MCF 10A (cell line): ENCODE results near the gene PTPRG. TPM values are rescaled to one million over a fixed set of nuclear protein-coding genes. Genes with fewer than 3 reads are reported as not detected.

Experiments used
- BruUV-seq: library from RNA; stranded (reverse); fragments of 400-500 nt; replicated peaks from 2 replicates; lab custom pipeline; 2021; lab: Mats Ljungman, UMichigan
- CTCF ChIA-PET: fragments of 300-600 bp; sonication (Branson Sonifier 250); formaldehyde crosslinking; extraction: SDS; loops from one replicate; lab custom pipeline; 2021; ENCODE audit warnings: antibody characterized with exemption, inconsistent platforms; lab: Yijun Ruan, JAX
- POLR2A ChIA-PET: fragments of 300-600, 350-650 bp; sonication (Branson Sonifier 250); formaldehyde crosslinking; extraction: SDS; loops from one replicate; lab custom pipeline; 2020; ENCODE audit warnings: antibody characterized with exemption, inconsistent platforms; lab: Yijun Ruan, JAX
- DNase-seq: peaks from one replicate; pipeline ENCODE4 v3.0.0-alpha.2; 2018; ENCODE audit not compliant: unreplicated experiment
- H3K27ac Mint-ChIP-seq: one replicate; pipeline ENCODE4 v1.8.0; 2022; ENCODE audit warnings: mild to moderate bottlenecking, low read depth, mixed read lengths; ENCODE audit not compliant: unreplicated experiment
- H3K27me3 Mint-ChIP-seq: one replicate; pipeline ENCODE4 v1.8.0; 2022; ENCODE audit warnings: mixed read lengths; ENCODE audit not compliant: insufficient read depth, unreplicated experiment
- H3K36me3 Mint-ChIP-seq: one replicate; pipeline ENCODE4 v1.8.0; 2022; ENCODE audit warnings: mild to moderate bottlenecking, moderate library complexity, mixed read lengths; ENCODE audit not compliant: insufficient read depth, unreplicated experiment
- H3K4me1 Mint-ChIP-seq: one replicate; pipeline ENCODE4 v1.8.0; 2022; ENCODE audit warnings: mixed read lengths; ENCODE audit not compliant: insufficient read depth, unreplicated experiment
- H3K4me3 Mint-ChIP-seq: one replicate; pipeline ENCODE4 v1.8.0; 2022; ENCODE audit warnings: mild to moderate bottlenecking, moderate library complexity, mixed read lengths; ENCODE audit not compliant: unreplicated experiment
- H3K9me3 Mint-ChIP-seq: one replicate; pipeline ENCODE4 v1.8.0; 2022; ENCODE audit warnings: mixed read lengths; ENCODE audit not compliant: unreplicated experiment
- CTCF ChIP-seq: fragments of 200-600 bp; IDR thresholded peaks from one replicate; pipeline ENCODE4 v1.8.0; 2022; ENCODE audit warnings: antibody characterized with exemption, mild to moderate bottlenecking; ENCODE audit not compliant: unreplicated experiment
- intact Hi-C: fragments of 100-400 bp; cut with micrococcal nuclease; formaldehyde crosslinking; loops from 2 replicates; pipeline ENCODE4 v1.14.1; 2022
- total RNA-seq: library from RNA; stranded (reverse); gene quantifications from 2 replicates; pipeline ENCODE4 v1.2.3, GENCODE V29; 2022

The PTPRG gene
- total RNA-seq, 1 experiment from 2014 or later: 54.5 TPM

- H3K36me3 Mint-ChIP-seq: peaks cover 20% of the 10 kb centered on the region
- TF ChIP-seq CTCF: no peak
- H3K4me1 Mint-ChIP-seq: peaks cover 73% of the 10 kb centered on the region
- ChIA-PET CTCF (interaction anchor here (0.7 to 1.3 kb wide), 3 partner anchors 114 to 520 kb away, joined by 3 read pairs; no protein-coding TSS in a partner anchor), POLR2A (interaction anchor here (0.6 to 7.0 kb wide), 5 partner anchors 9 to 299 kb away, joined by 3 to 76 read pairs (median 3); partner anchors contain the start of gene PTPRG)
- peak overlapping the region; percentile 59 for H3K27ac Mint-ChIP-seq
- H3K9me3 Mint-ChIP-seq: no peaks in the 10 kb centered on the region
- H3K4me3 Mint-ChIP-seq: peak overlapping the region; percentile 41
- intact Hi-C loops: no loop called here
- no TSS peak for BruUV-seq
- peak; percentile 93 for DNase-seq
- H3K27me3 Mint-ChIP-seq: no peaks in the 10 kb centered on the region
These were observed 10.4 kb downstream of the PTPRG start for GRCh38 chr3:61571516-61572336.

GRCh38 chr3:61572879-61573278, 11.5 kb downstream of the PTPRG start:
- no peak for DNase-seq
- Mint-ChIP-seq H3K27ac (peak overlapping the region; percentile 96), H3K4me1 (peaks cover 71% of the 10 kb centered on the region), H3K4me3 (no peak overlapping the region), H3K9me3 (no peaks in the 10 kb centered on the region), H3K36me3 (peaks cover 20% of the 10 kb centered on the region), H3K27me3 (no peaks in the 10 kb centered on the region)
- BruUV-seq: no TSS peak
- ChIA-PET CTCF (interaction anchor here (0.6 to 0.9 kb wide), 2 partner anchors 113 to 1054 kb away, joined by 3 read pairs; no protein-coding TSS in a partner anchor), POLR2A (interaction anchor here (0.6 to 7.0 kb wide), 5 partner anchors 10 to 348 kb away, joined by 3 to 76 read pairs (median 3); partner anchors contain the start of gene PTPRG)
- intact Hi-C loops: no loop called here
- no peak for TF ChIP-seq CTCF

- CTCF ChIA-PET: interaction anchor here (0.6 to 1.3 kb wide), 4 partner anchors 9 to 794 kb away, joined by 3 to 6 read pairs (median 4); no protein-coding TSS in a partner anchor
- BruUV-seq: no TSS peak
- H3K36me3 Mint-ChIP-seq: peaks cover 19% of the 10 kb centered on the region
These were observed 12.1 kb downstream of the PTPRG start for GRCh38 chr3:61573441-61573840.

More at GRCh38 chr3:61573441-61573840, 12.1 kb downstream of the PTPRG start:
- Mint-ChIP-seq H3K4me1 (peaks cover 71% of the 10 kb centered on the region), H3K27me3 (no peaks in the 10 kb centered on the region), H3K27ac (peak overlapping the region; percentile 96), H3K9me3 (no peaks in the 10 kb centered on the region), H3K4me3 (no peak overlapping the region)
- peak; percentile 57 for DNase-seq
- no peak for TF ChIP-seq CTCF
- POLR2A ChIA-PET: interaction anchor here (0.6 to 7.0 kb wide), 6 partner anchors 10 to 347 kb away, joined by 3 to 76 read pairs (median 3); partner anchors contain the start of gene PTPRG
- intact Hi-C loops: no loop called here
